ENCODE results near the gene PLCXD3. TPM values are rescaled to one million over a fixed set of nuclear protein-coding genes. Genes with fewer than 3 reads are reported as not detected.

PLCXD3 gene
- total RNA-seq, 2 experiments from 2014 or later, result not detected

DNA sequence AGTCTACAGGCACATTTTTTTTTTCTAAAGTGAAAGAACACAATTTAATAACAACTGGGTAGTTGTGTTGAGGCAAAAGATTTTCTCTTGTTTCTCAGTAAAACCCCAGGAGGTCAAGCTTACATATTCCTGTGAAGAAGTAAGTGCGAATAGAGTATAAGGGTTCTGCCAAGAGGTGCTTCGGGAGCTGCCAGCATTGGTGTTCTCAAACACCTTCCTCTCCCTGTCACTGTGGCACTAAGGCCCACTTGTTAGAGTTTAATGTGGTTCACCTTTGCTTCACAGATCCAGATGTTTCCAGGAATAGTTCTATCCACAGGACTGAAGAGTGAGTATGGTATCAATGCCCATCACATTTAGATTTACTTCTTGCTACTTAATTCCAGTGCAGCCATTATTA lies 205.3 kb downstream of the PLCXD3 start:
- POLR2A ChIA-PET, result no interaction called here
- CTCF ChIA-PET, result no interaction called here

DNA sequence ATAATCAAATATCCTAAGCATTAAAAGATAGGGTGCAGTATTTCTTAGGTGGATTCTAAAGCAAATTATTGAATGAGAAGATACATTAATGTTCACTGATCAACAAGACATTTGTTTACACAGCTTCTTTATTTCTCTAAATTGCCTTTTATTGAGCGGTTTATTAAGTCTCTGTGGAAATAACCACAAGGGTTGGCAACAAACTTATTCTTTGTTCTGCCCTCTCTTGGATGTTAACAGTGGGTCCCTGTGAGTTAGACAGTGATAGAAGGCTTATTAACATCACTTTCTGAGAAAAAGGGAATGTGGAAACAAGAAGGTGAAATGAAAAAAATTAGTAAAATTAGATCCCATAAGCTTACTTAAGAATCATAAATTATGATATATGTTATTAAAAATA lies 214.3 kb downstream of the PLCXD3 start:
- ChIA-PET CTCF (no interaction called here), POLR2A (no interaction called here)

DNA sequence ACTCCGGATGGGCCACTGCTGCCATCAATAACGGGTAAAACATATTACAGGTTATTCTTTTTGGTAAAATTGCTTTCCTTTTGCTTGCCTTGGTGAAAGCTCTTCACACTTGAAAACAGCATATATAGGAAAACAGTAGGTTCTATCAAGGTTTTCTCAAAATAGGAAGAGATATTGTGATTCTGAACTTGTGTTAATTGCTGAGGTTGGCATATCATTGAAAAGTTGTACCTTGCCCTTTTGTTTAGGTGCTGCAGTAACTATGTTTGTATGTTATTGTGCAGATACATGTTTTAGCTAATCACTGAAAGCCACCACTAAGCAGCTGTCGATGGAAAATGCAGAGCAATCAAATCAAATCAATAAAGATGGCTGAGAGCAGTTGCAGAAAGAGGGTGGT lies 219.1 kb downstream of the PLCXD3 start:
- POLR2A ChIA-PET, result no interaction called here
- CTCF ChIA-PET, result no interaction called here

DNA sequence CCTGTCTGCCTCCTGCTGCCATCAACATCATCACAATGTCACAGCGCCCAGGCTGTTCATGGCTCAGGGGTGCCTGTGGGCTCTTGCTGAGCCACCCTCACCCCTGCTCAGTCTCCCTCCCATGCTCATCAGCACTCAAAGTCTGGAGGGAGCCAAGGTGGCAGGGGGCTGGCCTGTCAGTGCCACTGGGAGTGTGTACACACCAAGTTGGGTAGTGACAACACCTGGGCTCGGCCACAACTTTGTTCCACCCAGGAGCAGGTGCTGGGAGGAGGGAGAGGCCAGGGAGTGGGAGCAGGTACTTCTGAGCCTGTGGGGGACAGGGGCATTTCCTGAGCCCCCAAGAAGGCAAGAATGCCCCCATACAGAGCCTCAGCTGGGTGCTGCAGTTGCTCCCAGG lies 219.6 kb downstream of the PLCXD3 start:
- ChIA-PET POLR2A (no interaction called here), CTCF (no interaction called here)

DNA sequence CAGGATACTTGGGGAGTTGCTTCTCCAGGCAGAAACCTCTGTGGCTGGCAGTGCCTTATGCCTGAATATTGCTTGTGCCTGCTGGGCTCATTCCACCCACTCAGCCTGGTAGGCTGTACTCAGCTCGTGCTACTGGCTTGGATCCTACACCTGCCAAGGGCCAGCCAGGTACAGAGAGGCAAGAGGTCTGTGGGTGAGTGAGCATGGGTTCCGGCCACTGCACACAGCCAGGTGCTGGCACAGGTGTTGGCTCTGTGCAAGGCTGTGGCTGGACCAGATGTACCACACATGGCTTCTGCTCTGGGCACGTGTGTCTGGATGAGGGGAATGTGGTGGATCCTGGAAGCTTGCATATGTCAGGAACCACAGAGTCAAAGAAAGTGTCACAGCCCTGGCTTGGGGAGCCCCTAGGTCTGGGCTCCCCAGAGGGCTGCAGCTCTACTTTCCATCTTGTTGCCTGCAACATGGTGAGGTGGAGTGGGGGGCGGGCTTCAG lies 220.4 kb downstream of the PLCXD3 start:
- POLR2A ChIA-PET, result no interaction called here

DNA sequence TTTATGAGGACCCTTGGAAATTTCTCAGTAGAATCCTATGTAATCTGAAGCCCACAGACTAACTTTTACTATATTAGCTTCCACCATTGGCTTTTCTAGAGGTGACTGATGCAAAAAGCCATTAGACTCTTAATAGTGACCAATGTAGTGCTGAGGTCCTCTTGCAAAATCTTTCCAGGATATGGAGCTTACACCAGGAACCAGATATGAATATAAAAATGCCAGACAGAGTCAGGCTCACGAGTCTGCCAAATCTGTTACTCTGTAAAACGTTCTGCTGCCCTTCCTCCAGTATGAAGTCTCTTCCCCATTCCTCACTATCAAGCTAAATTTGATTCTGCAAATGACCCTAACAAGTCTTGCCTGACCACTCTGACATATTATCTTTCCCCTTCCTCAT lies 223.7 kb downstream of the PLCXD3 start:
- ChIA-PET POLR2A (no interaction called here), CTCF (no interaction called here)

More for the DNA sequence above, 220.4 kb downstream of the PLCXD3 start:
- CTCF ChIA-PET, result no interaction called here

DNA sequence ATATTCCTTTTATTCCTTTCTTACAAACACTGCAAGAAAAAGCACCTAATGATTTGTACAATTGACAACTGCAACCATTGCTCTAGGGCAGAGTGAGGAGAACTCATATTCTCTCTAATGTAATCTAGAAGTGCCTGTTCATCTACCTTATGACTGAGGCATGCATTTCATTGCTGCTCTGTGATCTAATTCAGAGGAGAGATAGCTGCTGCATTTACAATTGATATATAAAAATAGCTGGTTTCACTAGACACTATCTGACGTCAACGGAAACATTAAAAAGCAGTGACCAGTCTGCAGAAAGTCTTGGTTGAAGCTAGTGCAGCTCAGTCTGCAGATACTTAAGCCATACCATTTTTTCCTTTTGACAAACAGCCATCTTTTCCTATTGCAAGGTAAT lies 224.2 kb downstream of the PLCXD3 start:
- ChIA-PET POLR2A (no interaction called here), CTCF (no interaction called here)

DNA sequence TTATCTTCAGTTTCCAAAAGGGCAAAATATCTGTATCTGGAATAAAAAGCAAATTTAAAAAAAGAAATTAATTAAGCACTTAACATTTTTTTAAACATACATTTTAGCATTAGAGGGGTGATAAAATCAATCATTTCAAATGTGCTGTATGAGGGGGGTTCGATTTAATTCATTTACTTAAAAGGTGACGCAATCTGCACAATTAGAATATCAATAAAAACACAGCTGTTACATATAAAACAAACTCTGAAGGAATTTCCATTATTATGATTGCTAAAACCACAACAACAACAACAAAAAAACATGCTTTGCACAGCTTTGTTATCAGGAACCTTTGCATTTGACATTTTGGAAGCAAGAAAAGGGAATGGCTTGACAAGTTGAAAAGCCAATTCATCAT lies 225.5 kb downstream of the PLCXD3 start:
- POLR2A ChIA-PET, result no interaction called here

DNA sequence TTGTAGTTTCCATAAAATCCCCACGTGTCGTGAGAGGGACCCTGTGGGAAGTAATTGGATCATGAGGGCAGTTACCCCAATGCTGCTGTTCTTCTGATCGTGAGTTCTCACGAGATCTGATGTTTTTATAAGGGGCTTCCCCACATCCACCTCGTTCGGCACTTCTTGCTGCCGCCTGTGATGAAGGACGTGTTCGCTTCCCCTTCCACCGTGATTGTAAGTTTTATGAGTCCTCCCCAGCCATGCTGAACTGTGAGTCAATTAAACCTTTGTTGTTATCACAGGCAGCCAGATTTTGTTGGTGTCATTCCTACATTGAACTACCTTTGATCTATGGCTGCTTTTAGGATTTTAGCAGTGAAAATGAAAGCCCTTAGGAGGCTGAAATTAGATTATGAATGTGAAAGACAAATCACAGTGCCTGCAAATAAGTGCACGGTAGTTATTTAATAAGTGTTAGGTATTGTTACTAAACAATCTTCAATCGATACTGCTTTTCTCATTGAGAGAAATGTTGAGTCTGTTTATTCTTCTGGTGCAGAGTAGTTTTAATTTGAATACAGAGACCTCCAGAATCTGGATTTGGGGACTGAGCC lies 229.1 kb downstream of the PLCXD3 start:
- ChIA-PET CTCF (no interaction called here), POLR2A (no interaction called here)

More for the DNA sequence above, 225.5 kb downstream of the PLCXD3 start:
- CTCF ChIA-PET, result no interaction called here

DNA sequence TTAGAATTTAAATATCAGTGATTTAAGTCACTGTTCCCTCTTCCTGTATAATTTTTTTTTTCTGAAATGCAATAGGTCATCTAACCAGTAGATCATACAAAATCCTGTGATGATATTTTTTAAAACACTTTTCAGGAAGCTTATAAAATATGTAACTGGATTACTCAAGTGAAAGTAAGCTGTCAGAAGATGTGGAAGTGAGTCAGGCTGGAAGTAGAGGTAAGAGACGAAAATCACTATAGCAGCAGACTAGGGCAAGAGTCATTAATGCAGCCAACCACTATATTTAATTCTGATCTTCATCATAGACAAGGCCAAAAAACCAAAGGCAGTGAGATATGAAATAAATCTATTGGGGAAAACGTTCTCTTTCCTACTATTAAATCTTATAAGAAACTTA lies 231.4 kb downstream of the PLCXD3 start:
- ChIA-PET CTCF (no interaction called here), POLR2A (no interaction called here)

DNA sequence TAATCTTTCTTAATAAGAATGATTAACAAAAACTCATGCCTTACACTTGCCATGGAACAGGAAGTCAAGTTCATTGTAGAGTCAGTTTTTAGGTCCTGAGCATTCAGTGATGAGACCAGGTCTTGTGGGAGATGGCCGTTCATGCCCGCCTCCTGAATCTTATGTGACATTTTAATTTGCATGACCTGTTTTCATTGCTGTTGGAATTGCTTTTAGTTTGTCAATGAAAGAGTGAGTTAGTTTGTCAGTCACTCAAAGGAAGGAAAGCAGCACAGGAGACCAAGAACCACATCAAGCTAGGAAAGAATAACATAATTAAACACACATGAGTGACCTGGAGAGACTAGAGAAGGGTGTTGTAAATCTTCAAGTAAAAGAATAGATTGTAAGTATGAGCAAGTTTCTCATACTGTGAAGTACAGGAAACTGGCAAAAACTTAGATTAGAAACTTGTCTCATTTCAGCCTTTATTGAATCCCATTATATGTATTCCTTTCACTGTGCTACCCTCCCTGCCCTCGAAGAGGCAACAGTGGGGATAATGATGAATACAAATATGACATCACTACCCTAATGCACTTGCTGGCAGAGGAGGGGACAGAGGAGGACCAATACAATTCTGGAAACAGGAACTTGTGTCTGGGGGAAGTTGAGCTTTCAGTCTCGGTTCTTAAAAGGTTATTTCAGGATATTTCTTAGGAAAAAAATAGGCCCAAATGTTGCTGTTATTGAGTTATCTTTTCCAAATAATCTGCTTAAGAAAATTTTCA lies 232.7 kb downstream of the PLCXD3 start:
- ChIA-PET CTCF (no interaction called here), POLR2A (no interaction called here)

DNA sequence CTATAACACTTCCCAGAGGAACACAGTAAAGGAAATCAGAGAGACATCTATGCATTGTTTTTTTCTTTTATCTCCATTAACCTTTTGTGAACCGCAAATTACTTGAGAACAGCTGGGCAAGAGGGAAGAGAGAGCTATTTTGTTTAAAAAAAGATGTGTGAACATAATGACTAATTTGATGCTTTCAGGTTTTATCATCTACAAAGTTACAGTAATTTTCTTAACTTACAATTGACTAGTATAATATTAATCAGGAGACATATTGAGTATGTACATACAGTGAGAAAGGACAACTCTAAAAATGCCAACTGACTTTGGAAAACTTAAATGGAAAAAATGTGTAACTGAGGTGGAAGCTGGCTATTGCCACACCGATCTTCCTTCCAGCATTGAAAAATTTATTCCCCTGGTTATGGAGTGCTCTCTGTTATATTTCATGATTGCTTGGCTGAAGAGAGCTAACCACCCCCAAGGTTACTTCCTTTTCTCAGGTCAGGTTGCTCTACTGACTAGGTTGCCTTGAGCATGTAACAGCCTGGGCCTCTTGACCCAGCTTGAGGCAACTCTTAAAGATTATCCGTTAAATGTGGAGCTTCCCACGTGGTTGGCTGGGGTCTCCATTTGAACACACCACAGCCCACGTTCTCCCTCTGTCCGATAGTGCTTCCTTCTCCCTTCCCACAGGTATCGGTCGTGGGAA lies 234.4 kb downstream of the PLCXD3 start:
- CTCF ChIA-PET, result no interaction called here
- POLR2A ChIA-PET, result no interaction called here

DNA sequence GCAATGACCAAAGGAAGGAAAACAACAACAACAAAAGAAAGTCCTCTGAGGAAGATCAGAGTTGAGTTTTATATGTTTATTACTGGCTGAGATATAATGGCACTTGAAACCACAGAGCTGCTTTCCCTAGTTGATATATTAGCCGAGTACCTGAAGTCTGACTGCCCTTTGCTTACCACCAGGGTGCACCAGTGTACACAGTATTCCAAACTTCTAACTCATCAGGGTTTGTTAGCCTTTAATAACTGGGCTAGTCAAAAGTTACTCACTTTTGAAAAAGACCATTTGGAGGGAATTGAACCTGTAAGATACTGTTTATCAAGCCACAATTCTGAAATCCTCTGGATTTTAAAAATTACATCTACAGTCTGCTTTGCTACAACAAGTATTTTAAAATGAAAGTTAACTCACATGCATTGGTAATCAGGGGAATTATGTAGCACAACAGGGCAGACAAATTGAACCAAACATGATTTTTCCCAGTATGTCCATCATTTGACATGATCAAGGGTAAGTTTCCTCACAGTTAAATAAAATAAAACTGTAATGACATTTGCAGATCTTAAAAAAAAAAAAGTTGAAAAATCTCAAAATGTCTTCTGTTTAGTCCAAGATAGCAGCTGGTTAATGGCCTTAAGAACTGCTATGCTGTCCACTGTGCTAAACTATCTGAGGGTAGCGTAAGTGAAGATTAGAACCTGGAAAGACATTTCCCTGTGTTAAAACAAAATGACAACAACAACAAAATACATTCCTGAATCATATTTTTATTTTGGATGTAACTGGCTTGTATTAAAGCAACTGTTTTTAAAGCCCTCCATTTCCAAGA lies 239.8 kb downstream of the PLCXD3 start:
- ChIA-PET CTCF (no interaction called here), POLR2A (no interaction called here)

DNA sequence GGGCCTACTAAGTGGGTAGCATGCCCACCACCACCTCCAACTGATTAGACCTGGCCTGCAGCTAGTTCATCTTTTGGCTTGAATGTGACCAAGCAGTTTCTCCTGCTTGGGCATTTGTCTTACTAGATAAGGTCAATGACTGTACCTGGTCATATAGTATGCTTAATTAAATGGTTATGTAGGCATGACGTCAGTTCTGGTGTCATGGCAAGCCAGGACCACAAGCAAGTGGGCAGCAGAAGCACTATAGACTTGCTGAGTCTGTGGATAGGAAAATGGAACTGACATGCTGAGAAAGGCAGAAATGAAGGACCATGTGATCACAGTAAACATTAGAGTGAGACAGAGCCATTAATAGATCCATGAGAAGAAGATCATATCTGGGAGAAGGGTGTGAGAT lies 241.5 kb downstream of the PLCXD3 start:
- CTCF ChIA-PET, result no interaction called here
- POLR2A ChIA-PET, result no interaction called here

DNA sequence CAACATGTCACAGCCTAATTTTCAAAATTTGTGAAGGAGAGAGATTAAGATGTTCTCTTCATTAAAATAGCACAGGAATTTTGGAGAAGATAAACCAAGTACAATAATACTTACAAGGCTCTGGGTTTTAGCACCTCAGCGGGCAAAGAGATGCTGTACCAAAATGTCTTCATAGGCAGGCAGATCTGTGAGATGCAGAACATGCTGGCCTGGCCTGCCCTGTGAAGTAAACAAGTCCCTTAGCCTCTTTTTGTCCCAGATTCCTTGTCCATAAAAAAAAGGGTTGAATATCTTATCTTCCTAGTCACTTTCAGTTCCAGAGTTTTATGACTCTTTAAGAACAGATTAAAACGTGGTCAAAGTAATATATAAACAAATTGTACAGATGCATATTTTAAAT lies 244.0 kb downstream of the PLCXD3 start:
- CTCF ChIA-PET, result no interaction called here
- POLR2A ChIA-PET, result no interaction called here

DNA sequence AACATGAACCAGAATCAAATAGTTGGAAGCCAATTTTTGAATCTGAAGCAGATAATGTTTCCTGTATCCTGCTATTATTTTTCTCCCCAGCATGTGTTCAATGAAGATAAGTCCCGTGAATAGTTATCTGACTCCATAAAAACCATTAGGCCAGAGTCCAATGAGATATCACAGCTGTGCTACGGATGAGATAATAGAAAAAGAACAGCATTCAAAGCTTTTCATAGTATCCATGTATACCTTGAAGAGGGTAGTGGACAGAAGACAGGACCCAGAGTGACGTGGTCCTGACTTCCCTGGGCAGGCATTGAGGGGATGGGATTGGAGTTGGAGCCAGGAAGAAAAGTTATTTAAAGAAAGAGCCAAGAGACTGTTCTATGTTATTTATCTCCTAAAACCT lies 246.4 kb downstream of the PLCXD3 start:
- CTCF ChIA-PET, result no interaction called here

DNA sequence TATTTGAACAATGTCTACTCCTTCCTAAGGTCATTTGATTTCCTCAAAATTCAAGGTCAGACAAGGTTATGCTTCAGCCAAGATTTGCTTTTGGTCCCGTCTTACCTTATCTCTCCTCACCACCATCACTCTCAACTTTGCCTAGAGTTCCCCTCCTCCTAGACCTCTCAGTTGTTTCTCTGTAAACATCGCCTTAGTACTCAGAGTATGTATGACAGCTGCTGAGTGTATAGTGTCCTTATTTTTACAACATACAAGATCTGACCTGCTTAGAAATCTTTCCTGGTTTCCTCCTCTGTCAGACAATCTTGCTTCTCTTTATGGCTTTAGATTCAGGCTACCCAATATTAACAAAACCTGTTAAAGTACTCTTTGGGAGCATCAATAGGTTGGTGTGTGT lies 247.1 kb downstream of the PLCXD3 start:
- POLR2A ChIA-PET, result no interaction called here

More for the DNA sequence above, 246.4 kb downstream of the PLCXD3 start:
- POLR2A ChIA-PET, result no interaction called here

More for the DNA sequence above, 247.1 kb downstream of the PLCXD3 start:
- CTCF ChIA-PET, result no interaction called here
